ENCODE results near the gene EFCAB9.
"Not testable (repeated sequence)": the region's sequence is repeated elsewhere in the genome, so short reads cannot be mapped to it uniquely, and the experiment has no call there.

EFCAB9 gene

DNA sequence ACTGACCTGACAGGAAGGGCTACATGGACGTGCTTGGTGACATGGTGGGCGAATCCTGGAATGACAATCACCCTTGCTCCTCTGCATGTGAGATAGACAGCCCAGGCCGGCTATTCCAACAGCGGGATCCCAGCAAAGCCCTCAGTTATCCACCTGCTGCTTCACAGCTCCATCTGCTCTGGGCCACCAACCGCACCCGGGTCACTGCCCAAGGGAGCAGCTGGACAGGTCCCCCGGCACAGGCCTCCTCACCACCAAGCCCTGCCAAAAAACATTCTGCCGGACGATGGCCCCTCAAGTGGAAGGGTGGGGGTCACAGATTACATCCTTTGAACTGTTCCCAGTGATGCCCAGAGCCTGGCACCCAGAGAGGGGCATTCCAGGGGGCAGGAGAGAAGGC is 45.6 kb upstream of the EFCAB9 start:
- H3K27ac ChIP-seq, result no peak overlapping the region
- TF ChIP-seq ZFX (IDR thresholded peaks at IDR 0.05) (no peak), CTCF (conservative IDR thresholded peaks at IDR 0.05) (no peak)

GRCh38 chr5:172149073-172149472 is 44.9 kb upstream of the EFCAB9 start:
- TF ChIP-seq CTCF (conservative IDR thresholded peaks at IDR 0.05) (no peak), ZFX (IDR thresholded peaks at IDR 0.05) (no peak)
- no peak overlapping the region for H3K27ac ChIP-seq

GRCh38 chr5:172149481-172149880 is 44.5 kb upstream of the EFCAB9 start:
- not testable (repeated sequence) for H3K27ac ChIP-seq

- TF ChIP-seq ZFX (IDR thresholded peaks at IDR 0.05) (no peak), CTCF (conservative IDR thresholded peaks at IDR 0.05) (no peak)
- no peak overlapping the region for H3K27ac ChIP-seq
Observed at GRCh38 chr5:172150514-172151425, 43.2 kb upstream of the EFCAB9 start.

DNA sequence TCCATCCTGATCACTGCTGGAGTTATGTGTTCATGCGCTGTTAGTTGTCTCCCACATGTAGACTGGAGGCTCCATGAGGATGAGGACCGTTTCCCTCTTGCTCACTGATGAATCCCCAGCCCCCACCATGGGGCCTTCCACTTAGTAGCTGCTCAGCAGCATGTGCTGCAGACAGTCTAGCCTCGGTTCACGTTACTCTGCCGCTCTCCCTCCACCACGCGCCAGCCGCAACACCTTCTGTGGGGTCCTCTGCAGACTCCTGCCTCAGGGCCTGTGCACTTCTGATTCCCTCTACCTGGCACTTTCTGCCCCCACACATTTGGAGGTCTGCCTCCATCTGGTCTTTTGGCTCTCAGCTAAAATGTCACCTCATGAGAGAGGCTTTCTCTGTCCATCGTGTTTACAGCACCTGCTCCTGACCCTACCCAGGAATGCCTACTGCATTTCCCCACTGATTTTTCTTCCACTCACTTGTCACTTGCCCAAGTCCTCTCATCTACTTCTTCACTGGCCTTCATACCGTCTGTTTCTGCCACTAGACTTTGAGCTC is 42.2 kb upstream of the EFCAB9 start:
- TF ChIP-seq ZFX (IDR thresholded peaks at IDR 0.05) (no peak), CTCF (conservative IDR thresholded peaks at IDR 0.05) (no peak)
- no peak overlapping the region for H3K27ac ChIP-seq

- TF ChIP-seq CTCF (conservative IDR thresholded peaks at IDR 0.05), result no peak
- no peak for TF ChIP-seq ZFX (IDR thresholded peaks at IDR 0.05)
- no peak overlapping the region for H3K27ac ChIP-seq
Observed at GRCh38 chr5:172153695-172154094, 40.3 kb upstream of the EFCAB9 start.

DNA sequence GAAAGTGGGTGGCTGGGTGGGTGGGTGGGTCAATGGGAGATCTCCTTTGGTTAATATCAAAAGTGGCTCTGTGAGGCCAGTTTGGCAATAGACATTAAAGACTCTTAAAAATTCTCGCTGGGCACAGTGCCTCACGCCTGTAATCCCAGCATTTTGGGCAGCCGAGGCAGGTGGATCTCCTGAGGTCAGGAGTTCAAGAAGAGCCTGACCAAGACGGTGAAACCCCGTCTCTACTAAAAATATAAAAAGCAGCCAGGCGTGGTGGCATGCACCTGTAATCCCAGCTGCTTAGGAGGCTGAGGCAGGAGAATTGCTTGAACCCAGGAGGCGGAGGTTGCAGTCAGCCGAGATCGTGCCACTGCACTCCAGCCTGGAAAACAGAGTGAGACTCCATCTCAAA is 38.9 kb upstream of the EFCAB9 start:
- not testable (repeated sequence) for H3K27ac ChIP-seq

- no peak for TF ChIP-seq CTCF (conservative IDR thresholded peaks at IDR 0.05)
- TF ChIP-seq ZFX (IDR thresholded peaks at IDR 0.05), result no peak
- H3K27ac ChIP-seq, result no peak overlapping the region
Observed at GRCh38 chr5:172156541-172156994, 37.4 kb upstream of the EFCAB9 start.

Data from C4-2B (cell line).